GM19035 (cell line): Measurements from ENCODE around the gene SLC16A12.
"Not testable (repeated sequence)": the region's sequence is repeated elsewhere in the genome, so short reads cannot be mapped to it uniquely, and the experiment has no call there.

Experiments used
- ATAC-seq: cut with Tn5 transposase; IDR thresholded peaks from one replicate; pipeline ENCODE4 v1.9.1; 2021; ENCODE audit not compliant: unreplicated experiment

The SLC16A12 gene

GRCh38 chr10:89548673-89549072 is 13.3 kb upstream of the SLC16A12 start:
- no peak for ATAC-seq

- no peak for ATAC-seq
Observed at GRCh38 chr10:89547853-89548513, 12.6 kb upstream of the SLC16A12 start.

- not testable (repeated sequence) for ATAC-seq
Observed at GRCh38 chr10:89546651-89547050, 11.3 kb upstream of the SLC16A12 start.

- ATAC-seq = no peak
Observed at GRCh38 chr10:89543841-89544240, 8.4 kb upstream of the SLC16A12 start.

- ATAC-seq = no peak
Observed at GRCh38 chr10:89540420-89540949, 5.1 kb upstream of the SLC16A12 start.

- ATAC-seq = no peak
Observed at GRCh38 chr10:89537364-89537763, 2.0 kb upstream of the SLC16A12 start.

- ATAC-seq = no peak
Observed at GRCh38 chr10:89536013-89536354, 590 bp upstream of the SLC16A12 start.

GRCh38 chr10:89534826-89535166 is 598 bp downstream of the SLC16A12 start:
- no peak for ATAC-seq

- ATAC-seq = no peak
Observed at GRCh38 chr10:89532476-89532875, 2.9 kb downstream of the SLC16A12 start.

- ATAC-seq = no peak
Observed at GRCh38 chr10:89531359-89531758, 4.0 kb downstream of the SLC16A12 start.

- ATAC-seq = not testable (repeated sequence)
Observed at GRCh38 chr10:89529711-89530110, 5.7 kb downstream of the SLC16A12 start.

- ATAC-seq = no peak
Observed at GRCh38 chr10:89526358-89526757, 9.0 kb downstream of the SLC16A12 start.

GRCh38 chr10:89525556-89525955 is 9.8 kb downstream of the SLC16A12 start:
- ATAC-seq = no peak

- no peak for ATAC-seq
Observed at GRCh38 chr10:89524279-89524678, 11.1 kb downstream of the SLC16A12 start.

- no peak for ATAC-seq
Observed at GRCh38 chr10:89523274-89523673, 12.1 kb downstream of the SLC16A12 start.

- ATAC-seq = no peak
Observed at GRCh38 chr10:89522463-89522862, 12.9 kb downstream of the SLC16A12 start.

GRCh38 chr10:89521368-89521767 is 14.0 kb downstream of the SLC16A12 start:
- ATAC-seq = no peak

- ATAC-seq = no peak
Observed at GRCh38 chr10:89520706-89521105, 14.7 kb downstream of the SLC16A12 start.

- ATAC-seq = no peak
Observed at GRCh38 chr10:89518876-89519842, 16.2 kb downstream of the SLC16A12 start.

- no peak for ATAC-seq
Observed at GRCh38 chr10:89518108-89518507, 17.3 kb downstream of the SLC16A12 start.

- ATAC-seq = no peak
Observed at GRCh38 chr10:89516149-89516832, 19.1 kb downstream of the SLC16A12 start.
